ENCODE measurements around the gene SERPINA4.
"Not testable (repeated sequence)": the region's sequence is repeated elsewhere in the genome, so short reads cannot be mapped to it uniquely, and the experiment has no call there.

The SERPINA4 gene

GRCh38 chr14:94570440-94570839, 9.2 kb downstream of the SERPINA4 start:
- no peak for DNase-seq

- no peak for DNase-seq
Observed at GRCh38 chr14:94571395-94571794, 10.2 kb downstream of the SERPINA4 start.

- no peak for DNase-seq
Observed at GRCh38 chr14:94571950-94572349, 10.7 kb downstream of the SERPINA4 start.

GRCh38 chr14:94572637-94573303, 11.5 kb downstream of the SERPINA4 start:
- DNase-seq: no peak

GRCh38 chr14:94573475-94574277, 12.4 kb downstream of the SERPINA4 start:
- DNase-seq: no peak

GRCh38 chr14:94574336-94574735, 13.1 kb downstream of the SERPINA4 start:
- DNase-seq: no peak

GRCh38 chr14:94575730-94576585, 14.7 kb downstream of the SERPINA4 start:
- no peak for DNase-seq

GRCh38 chr14:94577472-94577871, 16.2 kb downstream of the SERPINA4 start:
- DNase-seq: not testable (repeated sequence)

GRCh38 chr14:94578712-94579111, 17.5 kb downstream of the SERPINA4 start:
- no peak for DNase-seq

GRCh38 chr14:94581127-94581999, 20.1 kb downstream of the SERPINA4 start, which contains the start of gene SERPINA5:
Gene SERPINA5 (plus strand): TSS chr14:94581426. CDS start chr14:94587363, 5,937 bp downstream.
- no peak for DNase-seq

GRCh38 chr14:94582199-94582750, 21.0 kb downstream of the SERPINA4 start:
- no peak for DNase-seq

- no peak for DNase-seq
Observed at GRCh38 chr14:94582851-94583250, 21.6 kb downstream of the SERPINA4 start.

GRCh38 chr14:94583557-94583956, 22.3 kb downstream of the SERPINA4 start:
- no peak for DNase-seq

GRCh38 chr14:94584591-94585280, 23.5 kb downstream of the SERPINA4 start:
- DNase-seq: no peak

GRCh38 chr14:94586635-94587034, 25.4 kb downstream of the SERPINA4 start:
- no peak for DNase-seq

- DNase-seq: no peak
Observed at GRCh38 chr14:94588311-94588710, 27.1 kb downstream of the SERPINA4 start.

- no peak for DNase-seq
Observed at GRCh38 chr14:94591073-94591472, 29.8 kb downstream of the SERPINA4 start.

GRCh38 chr14:94591871-94592270, 30.6 kb downstream of the SERPINA4 start:
- DNase-seq: no peak

- no peak for DNase-seq
Observed at GRCh38 chr14:94592457-94592856, 31.2 kb downstream of the SERPINA4 start.

- DNase-seq: no peak
Observed at GRCh38 chr14:94593376-94593748, 32.1 kb downstream of the SERPINA4 start.

GRCh38 chr14:94593749-94594431, 32.6 kb downstream of the SERPINA4 start:
- no peak for DNase-seq
